Stimulated activated CD4-positive, alpha-beta T cell treated with anti-CD3 and anti-CD28 coated beads, Interleukin-2, amount 100 ng/mL, for 4 hours (primary cell): ENCODE measurements around the gene TGFBR3.

Experiments
- DNase-seq: peaks from one replicate; pipeline ENCODE4 v3.0.0-alpha.2; 2020; ENCODE audit warnings: low read depth

The TGFBR3 gene

GRCh38 chr1:91799159-91799558 lies 86.8 kb downstream of the TGFBR3 start:
- DNase-seq = no peak

DNA sequence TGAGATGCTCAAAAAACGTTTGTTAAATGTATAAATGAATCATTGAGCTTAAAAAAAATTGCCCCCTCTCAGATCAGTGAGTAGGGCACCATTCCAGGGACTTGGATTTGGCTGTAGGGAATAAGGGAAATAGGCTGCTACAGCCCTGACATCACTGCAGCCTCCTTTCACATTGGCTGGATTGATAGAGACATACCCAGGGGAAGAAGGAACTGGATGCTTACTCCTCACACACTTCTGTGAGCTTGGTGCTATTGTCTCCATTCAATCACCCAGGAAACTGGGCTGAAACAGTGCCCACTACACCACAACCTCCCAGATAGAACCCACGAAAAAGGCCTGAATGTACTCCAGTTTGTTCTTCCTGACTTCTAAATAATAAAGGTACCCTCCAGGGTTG lies 87.2 kb downstream of the TGFBR3 start:
- no peak for DNase-seq

DNA sequence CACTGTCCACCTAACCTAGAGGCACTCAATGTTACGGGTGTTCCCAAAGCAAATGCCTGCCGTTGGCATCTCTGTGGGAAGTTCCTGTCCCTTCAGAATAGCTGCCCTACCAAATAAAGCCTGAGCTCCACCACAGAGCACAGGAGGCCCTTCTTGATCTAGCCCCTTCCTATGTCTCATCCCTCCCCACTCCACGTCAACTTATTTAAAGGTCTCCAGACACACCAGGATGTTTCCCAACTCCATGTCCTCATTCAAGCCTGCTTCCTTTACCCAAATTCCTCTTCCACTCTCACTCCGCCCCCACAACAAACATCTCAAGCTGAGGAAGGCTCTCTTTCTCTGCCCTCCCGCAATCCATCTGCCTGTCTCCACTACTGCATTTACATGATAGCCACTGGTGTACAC lies 87.7 kb downstream of the TGFBR3 start:
- no peak for DNase-seq

- DNase-seq = no peak
Observed at GRCh38 chr1:91797164-91797563, 88.8 kb downstream of the TGFBR3 start.

GRCh38 chr1:91796390-91796654 lies 89.6 kb downstream of the TGFBR3 start:
- no peak for DNase-seq

DNA sequence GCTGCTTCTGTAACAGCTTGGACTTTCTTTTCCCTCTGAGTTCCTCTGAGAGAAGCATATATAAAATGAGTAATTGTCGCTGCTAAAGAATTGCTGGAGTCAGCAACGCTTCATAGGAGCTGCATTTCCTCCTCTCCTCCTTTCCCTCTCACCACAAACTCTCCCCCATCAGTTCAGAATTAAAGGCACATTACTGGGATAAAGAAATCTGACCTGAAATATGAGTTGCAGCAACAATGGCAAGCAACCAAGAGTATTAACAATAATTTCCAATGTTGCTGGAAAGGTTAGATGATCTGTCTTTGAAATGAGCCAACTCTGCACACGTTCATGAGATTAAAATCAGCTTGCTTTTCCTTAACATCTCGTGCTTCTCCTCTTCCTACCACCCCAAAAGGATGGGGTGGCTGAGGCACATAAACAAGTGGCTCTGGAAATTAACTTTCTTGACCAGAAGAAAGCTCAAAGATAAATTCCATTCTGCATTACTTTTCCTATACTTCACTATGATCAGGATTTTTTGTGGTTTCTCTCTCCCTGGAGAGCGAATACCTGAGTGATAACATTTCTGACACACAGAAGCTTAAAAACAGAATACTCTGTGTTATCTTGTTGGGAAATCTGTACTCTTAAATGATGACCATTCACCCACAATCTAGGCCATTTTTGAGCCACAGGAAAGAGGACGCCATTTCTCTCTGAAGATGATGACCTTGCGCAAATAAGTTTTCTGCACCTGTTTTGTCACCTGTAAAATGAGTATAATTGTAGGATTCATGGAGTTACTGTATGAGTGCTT lies 90.2 kb downstream of the TGFBR3 start:
- DNase-seq = no peak

- no peak for DNase-seq
Observed at GRCh38 chr1:91793877-91794276, 92.1 kb downstream of the TGFBR3 start.

DNA sequence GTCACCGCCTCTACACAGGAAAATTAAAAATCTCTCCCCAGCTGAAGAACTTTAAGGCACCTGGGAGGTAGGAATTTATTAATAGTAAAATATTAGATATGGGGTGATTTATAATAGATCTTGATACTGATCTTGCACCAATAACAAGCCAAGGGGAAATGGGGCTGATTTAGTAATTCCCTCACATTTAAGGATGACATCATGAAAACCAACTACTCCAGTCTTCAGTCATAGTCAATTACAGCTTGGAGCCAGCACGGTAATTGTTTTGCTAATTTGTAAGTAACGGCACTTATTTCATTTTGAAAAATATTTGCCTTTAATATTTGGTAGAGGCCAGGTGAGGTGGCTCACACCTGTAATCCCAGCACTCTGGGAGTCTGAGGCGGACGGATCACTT lies 92.8 kb downstream of the TGFBR3 start:
- DNase-seq = no peak

GRCh38 chr1:91792489-91793071 lies 93.4 kb downstream of the TGFBR3 start:
- no peak for DNase-seq

DNA sequence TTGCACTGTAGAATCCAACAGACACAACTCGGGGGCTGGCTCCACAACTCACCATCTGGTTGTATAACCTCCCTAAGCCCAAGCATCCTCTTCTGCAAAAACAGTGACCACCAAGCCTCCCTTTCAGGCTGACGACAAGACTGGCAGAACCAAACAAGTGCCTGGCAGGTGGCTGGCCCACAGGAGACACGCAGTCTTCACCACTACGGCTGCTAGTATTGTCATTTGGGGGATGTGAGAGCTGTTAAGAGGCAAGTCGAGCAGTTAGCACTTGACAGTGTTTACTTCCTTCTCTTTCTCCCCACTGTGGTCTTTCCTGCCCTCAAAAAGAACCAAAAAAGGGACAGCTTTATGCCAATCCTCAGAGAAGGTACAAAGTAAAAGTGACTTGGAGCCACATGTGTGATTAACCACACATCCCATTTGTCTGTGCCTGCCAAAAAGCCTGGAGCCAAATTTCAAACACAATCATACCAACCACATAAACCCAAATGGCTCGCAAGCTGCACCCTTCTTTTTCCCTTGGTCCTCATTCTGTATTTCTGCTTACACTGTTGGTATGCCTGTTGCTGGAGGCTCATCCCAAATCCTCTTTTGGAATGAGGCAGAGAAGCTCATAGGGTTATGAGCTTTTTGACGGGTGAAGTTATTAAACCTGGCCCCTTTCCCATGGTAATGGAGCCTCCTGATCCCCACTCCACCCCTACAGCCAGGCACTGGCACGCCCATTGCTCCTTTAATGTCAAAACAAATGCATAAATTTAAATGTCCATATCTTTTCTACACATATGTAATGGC lies 94.1 kb downstream of the TGFBR3 start:
- DNase-seq = no peak

GRCh38 chr1:91791103-91791502 lies 94.8 kb downstream of the TGFBR3 start:
- no peak for DNase-seq

DNA sequence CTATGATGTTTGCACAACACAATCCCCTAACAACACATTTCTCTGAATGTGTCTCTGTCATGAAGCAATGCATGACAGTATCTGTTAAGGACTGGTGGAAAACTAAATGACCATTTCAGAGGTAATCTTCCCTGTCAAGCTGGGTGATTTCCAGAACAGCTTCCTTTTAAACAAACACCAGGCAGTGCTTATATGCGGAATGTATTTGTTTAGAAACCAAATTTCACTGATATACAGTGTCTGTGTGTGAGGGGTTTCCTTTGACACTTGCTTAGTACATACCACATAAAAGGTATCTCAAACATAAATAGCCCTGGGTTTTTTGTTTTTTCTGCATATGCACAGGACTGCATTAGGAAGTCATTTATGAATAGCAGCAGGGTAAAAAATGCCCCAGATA lies 95.6 kb downstream of the TGFBR3 start:
- no peak for DNase-seq

DNA sequence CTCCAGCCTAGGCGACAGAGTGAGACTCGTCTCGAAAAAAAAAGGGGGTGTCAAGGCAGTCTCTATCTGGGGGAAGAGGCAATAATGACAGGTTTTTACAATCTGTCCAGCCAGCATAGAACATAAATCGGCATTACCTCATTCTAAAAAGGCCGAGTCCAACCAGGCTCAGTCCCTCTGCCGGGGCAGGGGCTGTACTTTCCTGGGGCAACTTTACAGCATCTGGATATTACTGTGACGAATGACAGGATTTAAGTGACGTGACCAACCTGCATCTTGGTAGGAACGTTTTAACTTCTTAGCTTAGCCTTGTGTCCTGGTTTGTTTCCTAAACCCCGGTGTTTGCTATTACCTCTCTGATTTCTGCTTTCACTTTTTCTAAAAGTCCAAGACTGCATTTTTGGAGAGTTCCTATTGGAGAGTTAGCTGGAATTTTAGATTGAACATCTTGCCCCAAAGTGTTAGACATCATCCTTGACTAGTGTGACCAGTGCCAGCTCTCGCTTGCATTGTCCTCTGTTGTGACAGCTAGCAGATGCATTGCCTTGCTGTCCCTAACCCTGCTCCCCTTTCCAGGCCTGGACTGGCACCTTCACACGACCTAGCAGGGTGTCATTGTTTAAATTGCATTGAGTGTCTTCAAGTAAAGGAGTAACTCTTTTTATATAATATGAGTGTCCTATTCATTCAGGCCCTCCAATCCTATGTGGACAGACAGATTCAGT lies 96.5 kb downstream of the TGFBR3 start:
- DNase-seq = no peak

DNA sequence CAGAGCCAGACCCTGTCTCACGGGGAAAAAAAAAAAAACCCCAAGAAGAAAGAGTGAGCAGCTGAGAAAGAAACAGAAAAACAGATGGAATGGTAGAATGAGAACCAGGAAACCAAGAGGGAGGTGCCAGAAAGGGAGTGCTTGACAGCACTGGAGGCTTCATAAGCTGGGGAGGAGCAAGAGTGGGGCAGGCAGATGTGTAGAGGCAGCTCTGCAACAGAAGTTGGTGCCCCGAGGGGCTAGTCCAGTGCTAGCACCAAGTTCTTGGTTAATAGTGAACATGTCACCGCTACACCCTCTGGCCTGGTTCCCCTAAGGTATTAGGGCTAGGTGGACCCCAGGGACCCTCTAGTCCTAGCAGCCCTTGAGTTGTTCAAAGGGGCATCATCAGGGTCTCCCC lies 98.0 kb downstream of the TGFBR3 start:
- DNase-seq = no peak

GRCh38 chr1:91784616-91785015 lies 101.3 kb downstream of the TGFBR3 start:
- DNase-seq = no peak

- no peak for DNase-seq
Observed at GRCh38 chr1:91784191-91784590, 101.8 kb downstream of the TGFBR3 start.

DNA sequence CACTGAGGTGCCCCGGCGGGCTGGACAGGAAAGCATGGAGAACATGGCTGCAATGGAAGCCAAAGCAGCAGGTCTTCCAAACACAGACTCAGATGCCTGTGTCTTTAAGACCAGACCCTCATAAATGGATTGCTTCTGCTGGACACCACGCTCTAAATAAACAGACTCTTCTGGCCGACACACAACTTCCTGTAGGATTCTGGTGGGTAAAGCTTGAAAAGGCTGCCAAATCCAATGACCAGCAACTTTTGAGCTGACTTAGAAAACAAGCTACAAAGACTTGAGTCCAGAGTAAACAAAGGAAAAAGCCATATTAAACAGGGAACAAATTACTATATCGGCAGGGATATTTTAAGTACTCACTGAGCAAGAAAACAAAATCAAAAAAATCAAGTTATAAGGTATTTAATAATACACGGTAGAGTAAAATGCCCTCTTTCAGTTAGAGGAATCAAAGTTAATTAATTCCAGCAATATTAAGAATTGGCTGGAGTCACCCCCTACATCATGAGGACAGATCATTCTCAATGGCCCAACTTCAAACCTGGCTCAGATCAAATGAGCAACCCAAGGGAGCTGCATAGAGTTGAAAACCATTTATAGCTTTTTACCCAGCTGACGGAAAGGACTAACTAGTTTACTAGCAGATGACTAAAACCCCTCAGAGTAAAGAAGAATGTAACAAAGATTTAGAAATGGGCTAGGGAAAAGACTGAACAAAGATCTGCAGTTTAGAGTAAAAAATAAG lies 102.4 kb downstream of the TGFBR3 start:
- DNase-seq = no peak

DNA sequence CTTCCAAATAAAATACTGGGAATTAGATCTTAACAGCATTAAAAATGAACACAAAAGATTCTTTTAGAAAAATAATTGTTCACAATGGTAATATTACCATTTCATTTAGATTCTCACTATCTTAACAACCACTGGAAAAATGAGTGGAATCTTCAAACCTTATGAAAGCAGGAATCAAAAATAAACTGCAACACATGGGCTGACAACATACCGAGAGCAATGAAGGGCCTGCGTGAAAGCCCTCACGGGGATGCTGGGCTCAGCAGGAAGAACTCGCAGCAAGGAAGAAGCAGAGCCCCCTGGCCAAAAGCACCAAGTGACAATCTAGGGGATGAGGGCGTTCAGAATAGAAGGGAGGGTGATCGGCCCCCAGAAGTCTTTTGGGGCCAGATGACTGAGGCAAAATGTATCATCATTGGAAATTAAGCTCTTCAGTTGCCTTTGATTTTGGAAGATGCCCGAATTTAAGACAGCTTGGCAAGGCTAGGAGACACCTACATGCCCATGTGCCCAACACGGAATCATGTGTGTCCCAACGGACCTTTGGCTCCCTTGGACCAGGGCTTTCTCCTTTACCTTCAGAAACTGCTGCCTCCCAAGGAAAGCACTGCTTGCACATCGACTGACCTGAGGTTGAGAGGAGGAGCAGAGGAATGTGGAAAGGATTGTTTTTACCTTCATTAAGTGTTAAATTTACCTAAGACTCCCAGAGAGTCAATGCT lies 103.9 kb downstream of the TGFBR3 start:
- DNase-seq = no peak

- DNase-seq = no peak
Observed at GRCh38 chr1:91781371-91781825, 104.6 kb downstream of the TGFBR3 start.

- no peak for DNase-seq
Observed at GRCh38 chr1:91779548-91780021, 106.4 kb downstream of the TGFBR3 start.

DNA sequence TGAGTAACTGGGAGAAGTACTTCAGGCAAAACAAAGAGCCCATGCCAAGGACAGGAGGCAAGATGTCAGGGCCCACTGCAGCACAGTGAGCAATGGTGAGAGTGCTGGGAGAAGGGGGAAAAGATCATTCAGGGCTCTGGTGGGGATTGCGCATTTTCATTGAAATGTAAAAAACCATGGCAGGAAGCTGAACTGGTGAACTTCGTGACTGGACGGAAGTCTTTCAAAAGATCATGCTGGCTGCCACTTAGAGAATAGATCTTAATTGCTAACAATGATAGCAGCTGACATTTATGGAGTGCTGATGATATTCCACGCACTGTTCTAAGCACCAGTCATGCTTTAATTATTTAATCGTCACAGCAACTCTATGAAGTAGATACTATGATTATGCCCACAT lies 107.0 kb downstream of the TGFBR3 start:
- no peak for DNase-seq
